HepG2 (cell line): ENCODE data around the gene DHX8. TPM values are rescaled to one million over a fixed set of nuclear protein-coding genes. Genes with fewer than 3 reads are reported as not detected.
A peak's percentile ranks its signal among the peaks of the same experiment; 100 is the strongest.

Experiments
- CENPT ChIP-seq: sonication (generic); formaldehyde crosslinking; IDR thresholded peaks from 2 replicates; pipeline ENCODE4 v1.8.0; 2022; ENCODE audit warnings: low read depth, mild to moderate bottlenecking, moderate library complexity, missing genetic modification reagents
- FOXA1 ChIP-seq, 2 experiments: fragments of 450-650 bp in 1 of 2; sonication (generic) in 1 of 2; formaldehyde crosslinking in 1 of 2; IDR thresholded peaks; 2 replicates each; pipeline versions ENCODE4 v1.4.0 to v1.6.1; 2016 to 2020; ENCODE audit warnings: missing genetic modification reagents in 1 of 2
- KMT2A ChIP-seq: sonication (generic); formaldehyde crosslinking; IDR thresholded peaks from 2 replicates; pipeline ENCODE4 v1.4.0; 2020; ENCODE audit warnings: missing genetic modification reagents
- MTA1 ChIP-seq: sonication (generic); formaldehyde crosslinking; IDR thresholded peaks from 2 replicates; pipeline ENCODE4 v1.4.0; 2020; ENCODE audit warnings: missing genetic modification reagents, mild to moderate bottlenecking, borderline replicate concordance
- NFE2L1 ChIP-seq: sonication (generic); formaldehyde crosslinking; IDR thresholded peaks from 2 replicates; pipeline ENCODE4 v1.4.0; 2020; ENCODE audit warnings: missing genetic modification reagents, mild to moderate bottlenecking, borderline replicate concordance
- ONECUT2 ChIP-seq: sonication (generic); formaldehyde crosslinking; IDR thresholded peaks from 2 replicates; pipeline ENCODE4 v1.4.0; 2020; ENCODE audit warnings: missing genetic modification reagents
- RAD51 ChIP-seq: fragments of 450-650 bp; IDR thresholded peaks from 2 replicates; pipeline ENCODE4 v1.6.1; 2016; ENCODE audit warnings: borderline replicate concordance
- RFXANK ChIP-seq: IDR thresholded peaks from 2 replicates; pipeline ENCODE4 v1.6.1; 2016
- SMAD3 ChIP-seq: sonication (generic); formaldehyde crosslinking; IDR thresholded peaks from 2 replicates; pipeline ENCODE4 v1.4.0; 2020; ENCODE audit warnings: missing genetic modification reagents
- SNAPC2 ChIP-seq: sonication (generic); formaldehyde crosslinking; IDR thresholded peaks from 2 replicates; pipeline ENCODE4 v1.8.1; 2022; ENCODE audit warnings: mild to moderate bottlenecking, missing genetic modification reagents
- SP140L ChIP-seq: sonication (generic); formaldehyde crosslinking; IDR thresholded peaks from 2 replicates; pipeline ENCODE4 v1.4.0; 2020; ENCODE audit warnings: missing genetic modification reagents, borderline replicate concordance
- TARDBP ChIP-seq: sonication (generic); formaldehyde crosslinking; IDR thresholded peaks from 2 replicates; pipeline ENCODE4 v1.8.0; 2022; ENCODE audit warnings: mild to moderate bottlenecking, missing genetic modification reagents
- ZBTB7B ChIP-seq: sonication (generic); formaldehyde crosslinking; IDR thresholded peaks from 2 replicates; pipeline ENCODE4 v1.4.0; 2020; ENCODE audit warnings: missing genetic modification reagents
- ZFP90 ChIP-seq: sonication (generic); formaldehyde crosslinking; IDR thresholded peaks from 2 replicates; pipeline ENCODE4 v1.8.0; 2022; ENCODE audit warnings: missing genetic modification reagents, mild to moderate bottlenecking, inconsistent platforms, borderline replicate concordance
- ZMYM4 ChIP-seq: sonication (generic); formaldehyde crosslinking; IDR thresholded peaks from 2 replicates; pipeline ENCODE4 v1.8.1; 2023; ENCODE audit warnings: mild to moderate bottlenecking, missing genetic modification reagents
- ZNF101 ChIP-seq: sonication (generic); formaldehyde crosslinking; IDR thresholded peaks from 2 replicates; pipeline ENCODE4 v1.4.0; 2020; ENCODE audit warnings: mild to moderate bottlenecking, low read depth, missing genetic modification reagents, borderline replicate concordance
- ZNF549 ChIP-seq: sonication (generic); formaldehyde crosslinking; IDR thresholded peaks from 2 replicates; pipeline ENCODE4 v1.5.0; 2020; ENCODE audit warnings: missing genetic modification reagents
- ZNF780A ChIP-seq: sonication (generic); formaldehyde crosslinking; IDR thresholded peaks from 2 replicates; pipeline ENCODE4 v1.8.0; 2022; ENCODE audit warnings: mild to moderate bottlenecking, missing genetic modification reagents, moderate library complexity
- polyA plus RNA-seq, 8 experiments: library from polyadenylated mRNA; depleted of rRNA in 3 of 8; stranded (reverse) in 7 of 8; unstranded in 1 of 8; fragments of >200 nt; fragmentation: Illumina TruSeq in 4 of 8; extraction: Trizol in 4 of 8; gene quantifications; 2 replicates each; pipeline versions ENCODE4 v1.2.1 to v1.2.3, GENCODE V29; 2011 to 2016; ENCODE audit warnings: low read depth in 4 of 8, missing spikeins in 1 of 8, mixed read lengths in 1 of 8; ENCODE audit not compliant: insufficient read depth in 1 of 8
- total RNA-seq, 5 experiments: library from RNA; depleted of rRNA; stranded (reverse); fragments of >200 nt; fragmentation: Illumina TruSeq; extraction: Trizol; gene quantifications; 2 replicates each; pipeline ENCODE4 v1.2.3, GENCODE V29; 2016; ENCODE audit warnings: low read depth in 1 of 5
- TF ChIP-seq, protein P1 (sequence below): sonication (generic); formaldehyde crosslinking; IDR thresholded peaks from 2 replicates; pipeline ENCODE4 v1.8.0; 2022; ENCODE audit warnings: mild to moderate bottlenecking, missing genetic modification reagents
- TF ChIP-seq, protein P2 (sequence below): sonication (generic); formaldehyde crosslinking; conservative IDR thresholded peaks from 2 replicates; pipeline ENCODE4 v1.8.1; 2023; ENCODE audit warnings: missing genetic modification reagents
- TF ChIP-seq, protein P3 (sequence below): sonication (generic); formaldehyde crosslinking; IDR thresholded peaks from 2 replicates; pipeline ENCODE4 v1.4.0; 2020; ENCODE audit warnings: mild to moderate bottlenecking, missing genetic modification reagents

Gene DHX8
- total and polyA plus RNA-seq, 2 of the 13 experiments (the other 11 are each of a cell fraction or from before 2014, with no cell fraction given) = 24.8 to 48.9 TPM

DNA sequence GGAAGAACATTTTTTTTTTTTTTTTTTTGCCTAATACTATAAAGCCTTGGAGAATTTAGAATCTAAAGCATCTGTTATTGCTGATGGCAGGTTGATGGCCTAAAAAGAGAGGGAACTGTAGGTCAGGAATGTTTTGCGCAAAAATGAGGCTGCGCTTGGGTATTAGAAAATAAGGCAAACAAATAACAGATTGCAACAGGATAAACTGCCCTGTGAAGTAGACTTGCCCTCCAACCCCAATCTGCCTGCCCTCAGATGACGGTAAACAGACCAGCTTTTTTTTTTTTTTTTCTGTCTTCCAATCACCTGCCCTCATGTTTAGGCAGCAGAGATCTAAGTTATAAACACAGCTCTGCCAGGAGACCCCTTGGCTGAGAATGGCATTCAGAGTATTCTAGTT is 3.8 kb upstream of the DHX8 start (continued):
- TF ChIP-seq, protein P1, sequence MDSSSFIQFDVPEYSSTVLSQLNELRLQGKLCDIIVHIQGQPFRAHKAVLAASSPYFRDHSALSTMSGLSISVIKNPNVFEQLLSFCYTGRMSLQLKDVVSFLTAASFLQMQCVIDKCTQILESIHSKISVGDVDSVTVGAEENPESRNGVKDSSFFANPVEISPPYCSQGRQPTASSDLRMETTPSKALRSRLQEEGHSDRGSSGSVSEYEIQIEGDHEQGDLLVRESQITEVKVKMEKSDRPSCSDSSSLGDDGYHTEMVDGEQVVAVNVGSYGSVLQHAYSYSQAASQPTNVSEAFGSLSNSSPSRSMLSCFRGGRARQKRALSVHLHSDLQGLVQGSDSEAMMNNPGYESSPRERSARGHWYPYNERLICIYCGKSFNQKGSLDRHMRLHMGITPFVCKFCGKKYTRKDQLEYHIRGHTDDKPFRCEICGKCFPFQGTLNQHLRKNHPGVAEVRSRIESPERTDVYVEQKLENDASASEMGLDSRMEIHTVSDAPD (CRISPR knock-in tag) = no peak
- TF ChIP-seq ONECUT2 = no peak
- TF ChIP-seq, protein P2, sequence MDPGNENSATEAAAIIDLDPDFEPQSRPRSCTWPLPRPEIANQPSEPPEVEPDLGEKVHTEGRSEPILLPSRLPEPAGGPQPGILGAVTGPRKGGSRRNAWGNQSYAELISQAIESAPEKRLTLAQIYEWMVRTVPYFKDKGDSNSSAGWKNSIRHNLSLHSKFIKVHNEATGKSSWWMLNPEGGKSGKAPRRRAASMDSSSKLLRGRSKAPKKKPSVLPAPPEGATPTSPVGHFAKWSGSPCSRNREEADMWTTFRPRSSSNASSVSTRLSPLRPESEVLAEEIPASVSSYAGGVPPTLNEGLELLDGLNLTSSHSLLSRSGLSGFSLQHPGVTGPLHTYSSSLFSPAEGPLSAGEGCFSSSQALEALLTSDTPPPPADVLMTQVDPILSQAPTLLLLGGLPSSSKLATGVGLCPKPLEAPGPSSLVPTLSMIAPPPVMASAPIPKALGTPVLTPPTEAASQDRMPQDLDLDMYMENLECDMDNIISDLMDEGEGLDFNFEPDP (CRISPR knock-in tag) = no peak
- TF ChIP-seq ZNF780A (CRISPR knock-in tag) = no peak; the same call in 1 of the 2 replicates
- no peak for TF ChIP-seq RAD51
- 0 out of 2 replicates have a peak, but pooled peaks have one; percentile 42 for TF ChIP-seq ZNF101 (CRISPR knock-in tag)
- TF ChIP-seq ZBTB7B (CRISPR knock-in tag) = 0 out of 2 replicates have a peak, but pooled peaks have one; percentile 39
- no peak for TF ChIP-seq MTA1 (CRISPR knock-in tag)
- TF ChIP-seq, protein P3, sequence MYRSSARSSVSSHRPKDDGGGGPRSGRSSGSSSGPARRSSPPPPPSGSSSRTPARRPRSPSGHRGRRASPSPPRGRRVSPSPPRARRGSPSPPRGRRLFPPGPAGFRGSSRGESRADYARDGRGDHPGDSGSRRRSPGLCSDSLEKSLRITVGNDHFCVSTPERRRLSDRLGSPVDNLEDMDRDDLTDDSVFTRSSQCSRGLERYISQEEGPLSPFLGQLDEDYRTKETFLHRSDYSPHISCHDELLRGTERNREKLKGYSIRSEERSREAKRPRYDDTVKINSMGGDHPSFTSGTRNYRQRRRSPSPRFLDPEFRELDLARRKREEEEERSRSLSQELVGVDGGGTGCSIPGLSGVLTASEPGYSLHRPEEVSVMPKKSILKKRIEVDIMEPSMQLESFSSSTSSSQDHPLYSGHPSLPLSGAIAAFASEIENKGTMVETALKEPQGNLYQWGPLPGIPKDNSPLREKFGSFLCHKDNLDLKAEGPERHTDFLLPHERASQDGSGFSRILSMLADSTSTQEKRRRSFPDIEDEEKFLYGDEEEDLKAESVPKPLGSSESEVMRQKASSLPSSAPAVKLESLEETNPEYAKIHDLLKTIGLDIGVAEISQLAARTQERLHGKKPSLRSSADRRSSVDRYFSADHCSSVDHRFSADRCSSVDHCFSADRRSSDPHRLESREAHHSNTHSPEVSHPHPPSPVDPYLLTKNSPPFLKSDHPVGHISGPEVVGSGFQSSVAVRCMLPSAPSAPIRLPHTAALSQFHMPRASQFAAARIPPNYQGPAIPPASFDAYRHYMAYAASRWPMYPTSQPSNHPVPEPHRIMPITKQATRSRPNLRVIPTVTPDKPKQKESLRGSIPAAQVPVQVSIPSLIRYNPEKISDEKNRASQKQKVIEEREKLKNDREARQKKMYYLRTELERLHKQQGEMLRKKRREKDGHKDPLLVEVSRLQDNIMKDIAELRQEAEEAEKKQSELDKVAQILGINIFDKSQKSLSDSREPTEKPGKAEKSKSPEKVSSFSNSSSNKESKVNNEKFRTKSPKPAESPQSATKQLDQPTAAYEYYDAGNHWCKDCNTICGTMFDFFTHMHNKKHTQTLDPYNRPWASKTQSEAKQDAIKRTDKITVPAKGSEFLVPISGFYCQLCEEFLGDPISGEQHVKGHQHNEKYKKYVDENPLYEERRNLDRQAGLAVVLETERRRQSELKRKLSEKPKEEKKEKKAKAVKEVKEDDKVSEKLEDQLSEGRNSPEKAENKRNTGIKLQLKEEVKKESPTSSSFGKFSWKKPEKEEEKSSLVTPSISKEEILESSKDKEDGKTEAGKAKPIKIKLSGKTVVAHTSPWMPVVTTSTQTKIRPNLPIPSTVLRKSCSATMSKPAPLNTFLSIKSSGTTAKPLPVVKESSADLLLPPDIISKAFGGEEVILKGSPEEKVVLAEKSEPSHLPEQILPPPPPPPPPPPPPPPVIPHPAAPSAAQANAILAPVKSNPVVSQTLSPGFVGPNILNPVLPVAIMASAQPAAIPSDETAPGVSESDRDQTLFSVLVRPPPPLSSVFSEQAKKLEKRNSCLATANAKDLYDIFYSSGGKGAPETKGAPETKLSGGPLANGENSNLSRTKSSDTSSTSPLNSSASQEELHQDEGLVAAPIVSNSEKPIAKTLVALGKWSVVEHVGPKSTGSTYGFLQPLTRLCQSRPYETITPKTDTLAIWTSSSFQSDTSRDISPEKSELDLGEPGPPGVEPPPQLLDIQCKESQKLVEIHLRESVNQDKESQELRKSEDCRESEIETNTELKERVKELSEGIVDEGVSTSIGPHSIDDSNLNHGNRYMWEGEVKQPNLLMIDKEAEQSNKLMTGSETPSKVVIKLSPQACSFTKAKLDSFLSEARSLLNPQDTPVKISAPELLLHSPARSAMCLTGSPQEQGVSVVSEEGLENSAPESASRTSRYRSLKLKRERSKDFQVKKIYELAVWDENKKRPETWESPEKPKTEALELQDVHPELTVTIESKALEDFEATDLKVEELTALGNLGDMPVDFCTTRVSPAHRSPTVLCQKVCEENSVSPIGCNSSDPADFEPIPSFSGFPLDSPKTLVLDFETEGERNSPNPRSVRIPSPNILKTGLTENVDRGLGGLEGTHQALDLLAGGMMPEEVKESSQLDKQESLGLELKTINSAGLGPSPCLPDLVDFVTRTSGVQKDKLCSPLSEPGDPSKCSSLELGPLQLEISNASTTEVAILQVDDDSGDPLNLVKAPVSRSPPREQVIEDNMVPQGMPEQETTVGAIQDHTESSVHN (CRISPR knock-in tag) = no peak
- peak; percentile 54; the same call in 1 of the 2 replicates for TF ChIP-seq ZFP90 (CRISPR knock-in tag)
- peak; percentile 65; the same call in 1 of the 2 replicates for TF ChIP-seq SNAPC2
- TF ChIP-seq TARDBP (CRISPR knock-in tag) = peak; percentile 71; the same call in 1 of the 2 replicates
- no peak for TF ChIP-seq CENPT (CRISPR knock-in tag)
- no peak for TF ChIP-seq FOXA1 (IDR thresholded peaks at IDR 0.05)
- TF ChIP-seq FOXA1 (CRISPR knock-in tag; IDR thresholded peaks at IDR 0.05) = peak; percentile 88
- no peak for TF ChIP-seq ZNF549 (CRISPR knock-in tag)
- no peak; the same call in 1 of the 2 replicates for TF ChIP-seq KMT2A (CRISPR knock-in tag)
- TF ChIP-seq NFE2L1 (CRISPR knock-in tag) = no peak
- peak; percentile 88 for TF ChIP-seq SMAD3 (CRISPR knock-in tag)
- no peak for TF ChIP-seq RFXANK
- TF ChIP-seq ZMYM4 (CRISPR knock-in tag) = peak; percentile 31; the same call in 1 of the 2 replicates
- TF ChIP-seq SP140L (CRISPR knock-in tag) = no peak
